ENCODE results near the gene NOS3. TPM values are rescaled to one million over a fixed set of nuclear protein-coding genes. Genes with fewer than 3 reads are reported as not detected.

NOS3 gene
- total and polyA plus RNA-seq, 9 of the 15 experiments (the other 6 are each of a cell fraction or from before 2014, with no cell fraction given), result 1.1 to 121 (median 23.6) TPM

GRCh38 chr7:151010307-151011096, 19.7 kb downstream of the NOS3 start (continued):
- no peak for TF ChIP-seq ZBTB40 (IDR thresholded peaks at IDR 0.05)
- TF ChIP-seq ZBTB40 (CRISPR knock-in tag; IDR thresholded peaks at IDR 0.05), result no peak
- no peak for TF ChIP-seq ZEB2 (IDR thresholded peaks at IDR 0.05)
- TF ChIP-seq ETV6 (IDR thresholded peaks at IDR 0.05; ENCODE audit: borderline replicate concordance in 1 of 2, low read depth in 2 of 2, low read length in 1 of 2), result no peak
- no peak for TF ChIP-seq ETV6 (CRISPR knock-in tag; IDR thresholded peaks at IDR 0.05; ENCODE audit: borderline replicate concordance)
- TF ChIP-seq SNRNP70 (optimal IDR thresholded peaks at IDR 0.05; ENCODE audit: low read depth, low read length), result no peak
- no peak for TF ChIP-seq HDAC6 (IDR thresholded peaks at IDR 0.05; ENCODE audit: low read depth, low read length)
- no peak for TF ChIP-seq HMG20A (CRISPR knock-in tag; conservative IDR thresholded peaks at IDR 0.05)
- TF ChIP-seq ETV1 (tag; conservative IDR thresholded peaks at IDR 0.05; ENCODE audit: low read depth), result no peak
- TF ChIP-seq NR0B1 (IDR thresholded peaks at IDR 0.05; ENCODE audit: partially characterized antibody), result no peak
- TF ChIP-seq ZNF830 (CRISPR knock-in tag; IDR thresholded peaks at IDR 0.05), result no peak
- TF ChIP-seq ZFP36 (IDR thresholded peaks at IDR 0.05; ENCODE audit: low read depth, low read length, partially characterized antibody), result no peak
- no peak for TF ChIP-seq HEY1 (CRISPR knock-in tag; IDR thresholded peaks at IDR 0.05; ENCODE audit: borderline replicate concordance)
- peak; percentile 23; the same call in 1 of the 2 replicates for TF ChIP-seq GABPA (tag; conservative IDR thresholded peaks at IDR 0.05; ENCODE audit: low read depth)
- TF ChIP-seq SUPT5H (IDR thresholded peaks at IDR 0.05), result peak; percentile 68
- no peak for TF ChIP-seq HIVEP1 (CRISPR knock-in tag; IDR thresholded peaks at IDR 0.05)

Data from K562 (cell line).